ENCODE measurements around the gene STRIP1. TPM values are rescaled to one million over a fixed set of nuclear protein-coding genes. Genes with fewer than 3 reads are reported as not detected.

STRIP1 gene
- total RNA-seq, 4 donors from 2014 or later = 26.2 to 43.5 (median 35.3) TPM

DNA sequence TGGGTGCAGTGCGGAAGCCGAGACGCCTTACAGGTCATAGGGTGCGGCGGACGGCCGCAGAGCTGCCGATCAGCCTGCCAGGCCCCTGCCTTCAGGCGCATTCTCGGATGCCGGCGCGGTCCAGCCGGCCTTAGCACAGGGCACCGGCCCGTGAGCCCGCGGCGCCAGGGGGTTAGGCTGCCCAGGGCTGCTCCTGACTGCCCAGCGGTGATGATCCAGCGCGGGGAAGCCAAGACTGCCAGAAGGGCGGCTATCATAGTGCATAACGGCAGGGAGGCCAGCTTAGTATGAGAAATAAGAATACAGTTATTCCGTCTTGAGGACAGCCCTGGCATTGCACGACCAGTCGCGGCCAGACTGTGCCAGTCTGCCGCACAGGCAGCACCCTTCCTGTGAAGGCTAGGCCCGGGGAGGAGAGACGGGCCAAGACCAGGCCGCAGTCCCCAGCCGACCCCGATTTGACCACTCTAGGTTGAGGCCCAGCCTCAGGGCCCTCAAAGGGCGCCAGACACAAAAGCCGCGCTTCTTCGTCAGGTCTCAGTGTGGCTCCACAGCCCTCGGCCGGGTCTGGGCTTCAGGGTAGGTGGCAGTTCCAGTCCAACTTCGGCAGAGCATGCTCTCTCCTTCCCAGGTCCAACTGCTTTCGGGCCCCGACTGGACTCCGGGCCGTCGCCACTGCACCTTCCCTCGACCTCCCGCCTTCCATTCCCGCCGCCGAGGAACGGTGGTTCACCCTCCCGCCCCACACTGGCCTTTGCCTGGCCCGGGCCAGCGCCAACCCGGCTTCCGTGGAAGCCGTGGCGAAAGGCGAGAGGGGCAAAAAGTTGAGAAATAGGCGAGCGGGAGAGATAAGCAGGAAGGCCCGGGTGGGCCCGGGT is 35.2 kb downstream of the STRIP1 start:
- no peaks in the 10 kb centered on the region for H3K9me3 ChIP-seq
- peak overlapping the region; percentile 29 to 41 (median 38) for H3K4me3 ChIP-seq
- no peak overlapping the region for H3K27ac ChIP-seq (replicated peaks in 1 of 4)
- DNase-seq (ENCODE audit: extremely low spot score) = no peak
- TF ChIP-seq POLR2A (IDR thresholded peaks at IDR 0.05; ENCODE audit: low read depth) = no peak
- no peak for TF ChIP-seq EP300 (IDR thresholded peaks at IDR 0.05)
- TF ChIP-seq POLR2AphosphoS5 (IDR thresholded peaks at IDR 0.05) = no peak
- TF ChIP-seq, protein P1, sequence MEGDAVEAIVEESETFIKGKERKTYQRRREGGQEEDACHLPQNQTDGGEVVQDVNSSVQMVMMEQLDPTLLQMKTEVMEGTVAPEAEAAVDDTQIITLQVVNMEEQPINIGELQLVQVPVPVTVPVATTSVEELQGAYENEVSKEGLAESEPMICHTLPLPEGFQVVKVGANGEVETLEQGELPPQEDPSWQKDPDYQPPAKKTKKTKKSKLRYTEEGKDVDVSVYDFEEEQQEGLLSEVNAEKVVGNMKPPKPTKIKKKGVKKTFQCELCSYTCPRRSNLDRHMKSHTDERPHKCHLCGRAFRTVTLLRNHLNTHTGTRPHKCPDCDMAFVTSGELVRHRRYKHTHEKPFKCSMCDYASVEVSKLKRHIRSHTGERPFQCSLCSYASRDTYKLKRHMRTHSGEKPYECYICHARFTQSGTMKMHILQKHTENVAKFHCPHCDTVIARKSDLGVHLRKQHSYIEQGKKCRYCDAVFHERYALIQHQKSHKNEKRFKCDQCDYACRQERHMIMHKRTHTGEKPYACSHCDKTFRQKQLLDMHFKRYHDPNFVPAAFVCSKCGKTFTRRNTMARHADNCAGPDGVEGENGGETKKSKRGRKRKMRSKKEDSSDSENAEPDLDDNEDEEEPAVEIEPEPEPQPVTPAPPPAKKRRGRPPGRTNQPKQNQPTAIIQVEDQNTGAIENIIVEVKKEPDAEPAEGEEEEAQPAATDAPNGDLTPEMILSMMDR (IDR thresholded peaks at IDR 0.05) = no peak
- peaks cover 21 to 36% (median 35%) of the 10 kb centered on the region in 4 donors for H3K4me1 ChIP-seq
- 30% methylated on average over 25 of the region's 64 CpGs for WGBS
- H3K27me3 ChIP-seq = peaks cover 8 to 82% (median 49%) of the 10 kb centered on the region in 4 donors
- intact Hi-C loops (cut with DNase I) = no loop called here
- no peaks in the 10 kb centered on the region for H3K36me3 ChIP-seq

DNA sequence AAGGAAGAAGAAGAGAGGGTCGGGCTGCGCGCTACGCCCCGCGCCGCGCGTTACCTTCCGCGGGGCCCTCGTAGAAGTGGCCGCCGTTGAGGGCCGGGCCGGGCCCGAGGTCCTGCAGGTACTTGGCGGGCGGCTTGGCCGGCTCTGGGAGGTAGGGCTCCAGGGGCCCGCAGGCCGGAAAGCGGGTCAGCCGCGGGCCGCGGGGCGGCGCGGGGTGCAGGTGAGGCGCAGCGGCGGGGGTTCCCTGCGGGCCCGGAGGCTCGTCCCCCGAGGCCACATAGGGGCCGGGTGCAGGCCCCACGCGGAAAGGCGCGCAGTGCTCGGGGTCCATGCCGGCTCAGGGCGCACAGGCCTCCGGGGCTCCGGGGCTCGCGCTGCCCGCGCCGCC is 35.9 kb downstream of the STRIP1 start:
- no peak for DNase-seq (ENCODE audit: extremely low spot score)
- intact Hi-C loops (cut with DNase I) = no loop called here
- no peaks in the 10 kb centered on the region for H3K9me3 ChIP-seq
- WGBS = 11% methylated on average over 12 of the region's 52 CpGs
- no peak for TF ChIP-seq POLR2A (IDR thresholded peaks at IDR 0.05; ENCODE audit: low read depth)
- no peak for TF ChIP-seq EP300 (IDR thresholded peaks at IDR 0.05)
- TF ChIP-seq, protein P1 (IDR thresholded peaks at IDR 0.05) = no peak
- no peak for TF ChIP-seq POLR2AphosphoS5 (IDR thresholded peaks at IDR 0.05)
- peaks cover 8 to 87% (median 49%) of the 10 kb centered on the region in 4 donors for H3K27me3 ChIP-seq
- peaks cover 21 to 36% (median 35%) of the 10 kb centered on the region in 4 donors for H3K4me1 ChIP-seq
- peak overlapping the region; percentile 29 to 41 (median 38) for H3K4me3 ChIP-seq
- H3K36me3 ChIP-seq = no peaks in the 10 kb centered on the region
- H3K27ac ChIP-seq (replicated peaks in 1 of 4) = no peak overlapping the region

DNA sequence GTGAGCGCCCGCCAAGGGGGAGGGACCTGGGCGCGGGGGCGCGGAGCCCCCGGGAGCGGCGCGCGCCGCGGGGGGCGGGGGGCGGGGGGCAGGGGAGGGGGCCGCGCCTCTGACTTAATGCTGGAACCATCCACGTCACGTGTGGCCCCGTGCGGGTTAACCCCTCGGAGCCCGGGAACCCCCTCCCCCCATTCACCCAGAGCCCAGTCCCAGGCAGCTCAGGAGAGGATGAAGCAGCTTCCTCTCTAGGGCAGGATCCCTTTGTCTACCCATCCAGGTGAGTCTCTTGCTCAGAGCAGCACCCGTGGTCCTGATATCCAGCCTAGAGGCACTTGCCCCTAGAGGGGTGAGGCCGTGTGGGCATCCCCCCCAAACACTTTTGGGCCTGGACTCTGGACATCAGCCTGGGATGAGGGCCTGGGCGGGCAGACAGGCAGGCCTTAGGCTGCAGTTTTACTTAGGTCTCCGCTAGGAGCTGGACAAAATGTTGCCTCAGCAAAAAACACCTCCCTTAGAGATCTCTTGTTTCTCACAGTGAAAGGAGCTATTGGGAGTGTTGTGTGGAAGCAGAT is 36.3 kb downstream of the STRIP1 start, which contains the start of gene ALX3:
ALX3 (minus strand) TSS at position 2 of the 572 bp plus-strand sequence. CDS start 60 bp downstream, outside the sequence.
- peaks cover 8 to 91% (median 49%) of the 10 kb centered on the region in 4 donors for H3K27me3 ChIP-seq

DNA sequence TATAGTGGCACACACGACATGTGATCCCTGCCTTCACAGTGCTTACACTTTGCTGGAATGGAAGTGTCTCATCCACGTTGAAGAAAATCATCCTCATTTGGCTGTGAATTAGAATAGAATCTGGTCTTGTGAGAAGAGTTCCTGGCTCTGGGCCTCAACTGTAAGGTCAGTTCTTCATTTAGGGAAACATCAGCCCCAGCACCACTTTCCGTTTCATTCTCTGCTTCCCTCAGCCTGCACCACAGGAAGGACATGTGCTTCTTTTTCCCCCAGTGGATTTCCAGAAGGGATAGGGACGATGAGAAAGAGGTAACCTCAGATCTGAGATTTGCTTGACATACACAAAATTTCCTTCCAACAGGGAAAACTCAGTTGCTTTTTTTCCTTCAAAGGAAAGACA is 39.7 kb downstream of the STRIP1 start:
- Histone ChIP-seq H3K36me3 (no peaks in the 10 kb centered on the region), H3K9me3 (no peaks in the 10 kb centered on the region), H3K4me3 (no peak overlapping the region), H3K27me3 (peaks cover 4 to 72% (median 24%) of the 10 kb centered on the region in 4 donors), H3K27ac (replicated peaks in 1 of 4) (no peak overlapping the region), H3K4me1 (peaks cover 11 to 19% (median 18%) of the 10 kb centered on the region in 4 donors)
- intact Hi-C loops (cut with DNase I) = no loop called here
- TF ChIP-seq, protein P1 (IDR thresholded peaks at IDR 0.05) = no peak
- no peak for TF ChIP-seq EP300 (IDR thresholded peaks at IDR 0.05)
- no peak for TF ChIP-seq POLR2A (IDR thresholded peaks at IDR 0.05; ENCODE audit: low read depth)
- no peak for TF ChIP-seq POLR2AphosphoS5 (IDR thresholded peaks at IDR 0.05)
- WGBS = 77% methylated on average over 4 of the region's 4 CpGs
- no peak for DNase-seq (ENCODE audit: extremely low spot score)

More for the DNA sequence above, 36.3 kb downstream of the STRIP1 start, which contains the start of gene ALX3:
- peak within 1 kb of the TSS; percentile 29 to 41 (median 38) for H3K4me3 ChIP-seq
- no peak for TF ChIP-seq POLR2AphosphoS5 (IDR thresholded peaks at IDR 0.05)
- TF ChIP-seq EP300 (IDR thresholded peaks at IDR 0.05) = no peak
- intact Hi-C loops (cut with DNase I) = no loop called here
- no peak within 1 kb of the TSS for H3K27ac ChIP-seq (replicated peaks in 1 of 4)
- DNase-seq (ENCODE audit: extremely low spot score) = no peak
- 69% methylated on average over 2 of the region's 27 CpGs for WGBS
- H3K9me3 ChIP-seq = no peaks in the 10 kb centered on the region
- H3K36me3 ChIP-seq = no peaks in the 10 kb centered on the region
- H3K4me1 ChIP-seq = peaks cover 21 to 36% (median 35%) of the 10 kb centered on the region in 4 donors
